K562 (cell line): ENCODE data around the gene CENPC. TPM values are rescaled to one million over a fixed set of nuclear protein-coding genes. Genes with fewer than 3 reads are reported as not detected.

Experiments
- ATAC-seq: fragments of 200-7000 bp; cut with Tn5 transposase; 3 replicates; pipeline ENCODE4 v1.9.1; 2020; ENCODE audit warnings: moderate library complexity
- BruUV-seq: library from RNA; stranded (reverse); fragments of 400-500 nt; replicated peaks from 2 replicates; lab custom pipeline; 2021; lab: Mats Ljungman, UMichigan
- CTCF ChIA-PET: fragments of 300-600 bp; formaldehyde crosslinking; extraction: SDS; loops from one replicate; lab custom pipeline; 2021; ENCODE audit warnings: low intra/inter-chr PET ratio; lab: Yijun Ruan, JAX
- POLR2A ChIA-PET: fragments of 300-600, 350-650 bp; sonication (Branson Sonifier 250); formaldehyde crosslinking; extraction: SDS; loops from one replicate; lab custom pipeline; 2021; ENCODE audit warnings: antibody characterized with exemption, inconsistent platforms; lab: Yijun Ruan, JAX
- DNase-seq, 4 experiments: peaks; one replicate each; pipeline versions ENCODE4 v3.0.0 to v3.0.0-alpha.2; 2011 to 2018; ENCODE audit warnings: low spot score in 3 of 4, mixed read lengths in 3 of 4; ENCODE audit errors: extremely low read depth in 1 of 4
- FAIRE-seq: peaks from 2 replicates; lab custom pipeline; 2011; peaks lifted over from hg19 to GRCh38; lab: Jason Lieb, UNC
- H2AFZ ChIP-seq: 2 replicates; pipeline ENCODE4 v1.6.0; 2011; ENCODE audit warnings: low read depth, low read length, control low read depth, inconsistent platforms
- H3K27ac ChIP-seq: fragments of 200-600 bp; 3 replicates; pipeline ENCODE4 v1.8.0; 2011; ENCODE audit warnings: low read depth, mild to moderate bottlenecking, control low read depth, inconsistent platforms, low read length, moderate library complexity, mixed read lengths; ENCODE audit errors: extremely low read depth
- H3K27me3 ChIP-seq, 2 experiments: fragments of 300-600 bp in 1 of 2; 2 replicates in 1 of 2; 3 replicates in 1 of 2; pipeline versions ENCODE4 v1.6.0 to v1.8.0; 2011; ENCODE audit warnings: inconsistent platforms in 2 of 2, low read length in 2 of 2, mild to moderate bottlenecking in 1 of 2, mixed read lengths in 1 of 2, moderate library complexity in 1 of 2; ENCODE audit not compliant: control insufficient read depth in 2 of 2, insufficient read depth in 2 of 2
- H3K36me3 ChIP-seq: fragments of 300-600 bp; 3 replicates; pipeline ENCODE4 v1.8.0; 2011; ENCODE audit warnings: mild to moderate bottlenecking, low read length, inconsistent platforms; ENCODE audit not compliant: control insufficient read depth, insufficient read depth
- H3K4me1 ChIP-seq, 2 experiments: fragments of 200-600 bp in 1 of 2; replicated peaks in 1 of 2; 2 replicates in 1 of 2; 3 replicates in 1 of 2; pipeline versions ENCODE4 v1.5.1 to v1.8.0; 2011; ENCODE audit warnings: inconsistent platforms in 2 of 2, low read length in 2 of 2, mild to moderate bottlenecking in 1 of 2, mixed read lengths in 1 of 2, moderate library complexity in 1 of 2; ENCODE audit not compliant: control insufficient read depth in 2 of 2, insufficient read depth in 2 of 2
- H3K4me2 ChIP-seq: 2 replicates; pipeline ENCODE4 v1.6.1; 2011; ENCODE audit warnings: low read length, control low read depth, inconsistent platforms, mixed read lengths; ENCODE audit not compliant: insufficient read depth
- H3K4me3 ChIP-seq: fragments of 200-600 bp; sonication (generic), shearing (Covaris generic); 2 replicates; pipeline ENCODE4 v1.5.1; 2016; ENCODE audit warnings: control low read depth, inconsistent platforms
- H3K79me2 ChIP-seq: fragments of 200-600 bp; 3 replicates; pipeline ENCODE4 v1.8.0; 2011; ENCODE audit warnings: low read length, inconsistent platforms; ENCODE audit not compliant: control insufficient read depth, insufficient read depth
- H3K9ac ChIP-seq, 2 experiments: 2 replicates each; pipeline versions ENCODE4 v1.6.0 to v1.6.1; 2011; ENCODE audit warnings: low read depth in 2 of 2, low read length in 2 of 2, control low read depth in 1 of 2, inconsistent platforms in 1 of 2, mild to moderate bottlenecking in 1 of 2, mixed read lengths in 1 of 2; ENCODE audit not compliant: insufficient read depth in 1 of 2
- H3K9me1 ChIP-seq: one replicate; pipeline ENCODE4 v1.6.0; 2011; ENCODE audit warnings: inconsistent platforms, mild to moderate bottlenecking, low read length, moderate library complexity; ENCODE audit not compliant: control insufficient read depth, insufficient read depth
- H3K9me3 ChIP-seq: replicated peaks from 2 replicates; pipeline ENCODE4 v1.5.1; 2011; ENCODE audit warnings: low read depth, low read length, inconsistent platforms; ENCODE audit not compliant: control insufficient read depth, insufficient read depth
- H4K20me1 ChIP-seq: replicated peaks from 2 replicates; pipeline ENCODE4 v1.6.1; 2011; ENCODE audit warnings: low read length, inconsistent platforms, mixed read lengths; ENCODE audit not compliant: control insufficient read depth, insufficient read depth
- BCL6 ChIP-seq: fragments of 250-450 bp; sonication (Bioruptor Pico); IDR thresholded peaks from 2 replicates; pipeline ENCODE4 v1.4.0; 2020
- ELF2 ChIP-seq: fragments of 250-450 bp; sonication (Bioruptor Pico); IDR thresholded peaks from 2 replicates; pipeline ENCODE4 v1.5.0; 2021; ENCODE audit warnings: mild to moderate bottlenecking
- ETV6 ChIP-seq, 3 experiments: fragments of 150-350 bp in 1 of 3; sonication (generic) in 1 of 3; formaldehyde crosslinking in 1 of 3; IDR thresholded peaks; 2 replicates each; pipeline versions ENCODE4 v1.6.1 to v1.8.0; 2014 to 2022; ENCODE audit warnings: borderline replicate concordance in 2 of 3, low read depth in 2 of 3, antibody characterized with exemption in 1 of 3, low read length in 1 of 3, mild to moderate bottlenecking in 1 of 3, missing genetic modification reagents in 1 of 3
- HDAC6 ChIP-seq: IDR thresholded peaks from 2 replicates; pipeline ENCODE4 v1.6.1; 2012; ENCODE audit warnings: low read depth, mild to moderate bottlenecking, control low read depth, inconsistent platforms, low read length, moderate library complexity
- JUNB ChIP-seq: fragments of 450-650 bp; formaldehyde crosslinking; conservative IDR thresholded peaks from 2 replicates; pipeline ENCODE4 v1.4.0; 2020; ENCODE audit warnings: mild to moderate bottlenecking
- NFE2L1 ChIP-seq: fragments of 450-650 bp; IDR thresholded peaks from 2 replicates; pipeline ENCODE4 v1.6.1; 2016; ENCODE audit warnings: missing genetic modification characterization, low read depth, mild to moderate bottlenecking, missing compliant biosample characterization, moderate library complexity, borderline replicate concordance
- NFIX ChIP-seq: fragments of 250-450 bp; sonication (Bioruptor Pico); IDR thresholded peaks from 2 replicates; pipeline ENCODE4 v1.4.0; 2020; ENCODE audit warnings: low read depth, mild to moderate bottlenecking, moderate library complexity
- POLR2A ChIP-seq: fragments of 450-650 bp; conservative IDR thresholded peaks from 2 replicates; pipeline ENCODE4 v1.6.1; 2016
- PYGO2 ChIP-seq: fragments of 450-650 bp; IDR thresholded peaks from 2 replicates; pipeline ENCODE4 v1.6.1; 2016; ENCODE audit warnings: mild to moderate bottlenecking, missing genetic modification characterization, moderate library complexity, missing compliant biosample characterization
- RAD51 ChIP-seq: fragments of 450-650 bp; IDR thresholded peaks from 2 replicates; pipeline ENCODE4 v1.7.1; 2016; ENCODE audit warnings: low read depth, mild to moderate bottlenecking, borderline replicate concordance
- SMARCE1 ChIP-seq: fragments of 450-650 bp; IDR thresholded peaks from 2 replicates; pipeline ENCODE4 v1.7.1; 2016; ENCODE audit warnings: mild to moderate bottlenecking
- ZNF644 ChIP-seq: fragments of 200-800 bp; sonication (Bioruptor generic); IDR thresholded peaks from 2 replicates; pipeline ENCODE4 v1.6.1; 2016; ENCODE audit warnings: low read depth, missing genetic modification characterization, missing compliant biosample characterization
- WGBS: fragments of 100-300 bp; shearing (Covaris generic); methylation state at CpG from one replicate; pipeline ENCODE4 v1.1.6; 2016; ENCODE audit warnings: low coverage, mixed read lengths; ENCODE audit not compliant: insufficient coverage; ENCODE audit errors: missing lambda C conversion rate; 5-methylcytosine and 5-hydroxymethylcytosine counted together
- in situ Hi-C: fragments of 300-500 bp; cut with MboI; formaldehyde crosslinking; loops from 4 replicates; pipeline ENCODE4 v1.15.0; 2018; ENCODE audit warnings: inconsistent platforms, mixed read lengths
- intact Hi-C: fragments of 100-400 bp; cut with micrococcal nuclease; formaldehyde crosslinking; loops from 2 replicates; pipeline ENCODE4 v1.14.2; 2022
- polyA plus RNA-seq, 8 experiments: library from polyadenylated mRNA; depleted of rRNA in 4 of 8; stranded (reverse) in 5 of 8; unstranded in 3 of 8; fragments of >200 nt; fragmentation: Nextera tagmentation in 2 of 8; fragmentation: Illumina TruSeq in 1 of 8; extraction: Ambion mirVana in 2 of 8; extraction: Trizol in 1 of 8; gene quantifications; 2 replicates each; pipeline versions ENCODE4 v1.2.1 to v1.2.3, GENCODE V29; 2011 to 2014; ENCODE audit warnings: inconsistent platforms in 1 of 8, missing spikeins in 1 of 8
- total RNA-seq, 7 experiments: library from RNA; depleted of rRNA in 6 of 7; stranded (reverse); fragments of >200 nt in 6 of 7; fragmentation: Illumina TruSeq in 2 of 7; extraction: Trizol in 2 of 7; gene quantifications; 2 replicates each; pipeline versions ENCODE4 v1.2.1 to v1.2.3, GENCODE V29; 2011 to 2021; ENCODE audit warnings: low replicate concordance in 1 of 7
- TF ChIP-seq, protein P1 (sequence below): fragments of 450-650 bp; formaldehyde crosslinking; IDR thresholded peaks from 2 replicates; pipeline ENCODE4 v1.4.0; 2020; ENCODE audit warnings: mild to moderate bottlenecking, moderate library complexity

Gene CENPC
- total and polyA plus RNA-seq, 9 of the 15 experiments (the other 6 are each of a cell fraction or from before 2014, with no cell fraction given): 18.1 to 48.5 (median 30.8) TPM

DNA sequence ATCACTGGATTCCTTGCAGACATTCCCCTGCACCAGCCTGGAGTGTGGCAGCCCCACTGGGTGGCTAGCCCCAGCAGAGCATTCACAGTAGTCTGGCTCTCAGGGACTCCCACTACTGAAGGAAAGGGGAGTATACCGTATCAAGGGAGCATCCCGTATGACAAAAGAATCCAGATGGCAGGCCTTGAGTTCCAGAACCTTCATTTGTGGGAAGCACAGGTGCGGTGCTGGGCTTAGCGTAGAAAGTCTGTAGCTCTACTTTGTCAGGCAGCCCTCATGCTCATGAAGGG is 79.6 kb downstream of the CENPC start (continued):
- TF ChIP-seq ELF2 (CRISPR knock-in tag): no peak
- no peak for TF ChIP-seq BCL6 (CRISPR knock-in tag)
- TF ChIP-seq ETV6 (IDR thresholded peaks at IDR 0.05; ENCODE audit: borderline replicate concordance in 1 of 2, low read depth in 2 of 2, low read length in 1 of 2): no peak
- no peak for TF ChIP-seq ETV6 (CRISPR knock-in tag; IDR thresholded peaks at IDR 0.05; ENCODE audit: borderline replicate concordance)
- TF ChIP-seq, protein P1, sequence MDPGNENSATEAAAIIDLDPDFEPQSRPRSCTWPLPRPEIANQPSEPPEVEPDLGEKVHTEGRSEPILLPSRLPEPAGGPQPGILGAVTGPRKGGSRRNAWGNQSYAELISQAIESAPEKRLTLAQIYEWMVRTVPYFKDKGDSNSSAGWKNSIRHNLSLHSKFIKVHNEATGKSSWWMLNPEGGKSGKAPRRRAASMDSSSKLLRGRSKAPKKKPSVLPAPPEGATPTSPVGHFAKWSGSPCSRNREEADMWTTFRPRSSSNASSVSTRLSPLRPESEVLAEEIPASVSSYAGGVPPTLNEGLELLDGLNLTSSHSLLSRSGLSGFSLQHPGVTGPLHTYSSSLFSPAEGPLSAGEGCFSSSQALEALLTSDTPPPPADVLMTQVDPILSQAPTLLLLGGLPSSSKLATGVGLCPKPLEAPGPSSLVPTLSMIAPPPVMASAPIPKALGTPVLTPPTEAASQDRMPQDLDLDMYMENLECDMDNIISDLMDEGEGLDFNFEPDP (CRISPR knock-in tag): no peak
- no peak for TF ChIP-seq PYGO2
- TF ChIP-seq NFIX (CRISPR knock-in tag): no peak
- no peak for TF ChIP-seq ZNF644 (tag)
- TF ChIP-seq RAD51: no peak
- TF ChIP-seq SMARCE1: no peak

DNA sequence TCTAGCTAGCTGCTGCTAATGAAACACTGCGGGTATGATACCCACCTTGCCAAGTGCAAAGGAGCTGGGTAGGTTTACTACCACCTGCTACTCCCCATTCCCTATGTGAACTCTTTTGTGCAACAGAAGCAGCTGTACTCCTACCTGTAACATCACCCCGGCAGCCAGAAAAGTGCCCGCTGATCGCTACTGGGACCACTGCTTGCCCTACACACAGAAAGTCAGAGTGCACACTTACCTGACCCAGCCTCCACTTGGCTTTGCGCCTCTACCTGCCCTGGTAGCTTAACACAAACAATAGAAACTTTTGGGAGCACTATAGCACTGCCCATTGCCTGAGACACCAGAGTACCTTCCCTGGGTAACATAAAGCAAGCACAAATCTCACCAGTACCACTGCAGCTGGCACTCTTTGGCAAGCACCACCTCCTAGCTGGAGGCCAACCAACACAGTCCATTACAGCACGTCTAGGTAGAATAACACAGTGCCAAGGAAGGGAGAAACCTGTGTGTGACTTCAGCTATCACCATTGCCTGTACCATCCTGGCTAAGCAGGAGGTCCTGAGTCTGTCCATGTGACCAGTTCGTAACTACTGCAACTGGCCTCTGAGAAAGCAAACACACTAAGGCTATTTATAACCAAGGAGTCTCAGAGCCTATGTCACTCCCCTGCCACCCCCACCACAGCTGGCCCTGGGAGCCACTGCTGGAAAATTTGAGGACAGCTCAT is 80.1 kb downstream of the CENPC start:
- in situ Hi-C loops: no loop called here

More for the DNA sequence above, 80.1 kb downstream of the CENPC start:
- Histone ChIP-seq H3K36me3 (peaks cover 19% of the 10 kb centered on the region; the same call in 1 of the 3 replicates), H3K9me1 (no peaks in the 10 kb centered on the region), H3K4me2 (no peak overlapping the region), H3K4me1 (no peaks in the 10 kb centered on the region), H2AFZ (no peak overlapping the region), H3K9ac (peak overlapping the region in 1 of 2 experiments; percentile 38; a peak in 1 of 4 replicates), H3K27ac (no peak overlapping the region), H3K79me2 (no peaks in the 10 kb centered on the region), H3K27me3 (no peaks in the 10 kb centered on the region), H3K9me3 (no peaks in the 10 kb centered on the region), H3K4me3 (no peak overlapping the region), H4K20me1 (no peaks in the 10 kb centered on the region)
- ChIA-PET POLR2A (interaction anchor here (0.7 to 1.3 kb wide), 2 partner anchors 11 to 15 kb away, joined by 3 read pairs; no protein-coding TSS in a partner anchor), CTCF (no interaction called here)
- ATAC-seq (peak; percentile 54), DNase-seq (no peak), FAIRE-seq (no peak)
- 86% methylated on average over 7 of the region's 7 CpGs for WGBS
- 0 out of 2 replicates have a peak, but pooled peaks have one; percentile 23 for TF ChIP-seq POLR2A
- no peak for TF ChIP-seq HDAC6
- no peak for TF ChIP-seq NFE2L1 (tag)
- no peak for TF ChIP-seq JUNB (CRISPR knock-in tag)
- no TSS peak for BruUV-seq
- intact Hi-C loops: no loop called here
